ENCODE results near the gene HOXB2. TPM values are rescaled to one million over a fixed set of nuclear protein-coding genes. Genes with fewer than 3 reads are reported as not detected.
"Not testable (repeated sequence)": the region's sequence is repeated elsewhere in the genome, so short reads cannot be mapped to it uniquely, and the experiment has no call there.

The HOXB2 gene
- total RNA-seq, 1 donor from 2014 or later: 2.5 TPM

- intact Hi-C loops (cut with DNase I): no loop called here
- DNase-seq (ENCODE audit: missing footprints): no peak
- ATAC-seq: no peak
Observed at GRCh38 chr17:48528936-48529682, 15.8 kb downstream of the HOXB2 start.

GRCh38 chr17:48528153-48528935 is 16.6 kb downstream of the HOXB2 start:
- ATAC-seq: no peak
- intact Hi-C loops (cut with DNase I): no loop called here
- DNase-seq (ENCODE audit: missing footprints): no peak

GRCh38 chr17:48527547-48527932 is 17.4 kb downstream of the HOXB2 start:
- ATAC-seq: no peak
- intact Hi-C loops (cut with DNase I): no loop called here
- DNase-seq (ENCODE audit: missing footprints): no peak

- intact Hi-C loops (cut with DNase I): no loop called here
- ATAC-seq: no peak
- no peak for DNase-seq (ENCODE audit: missing footprints)
Observed at GRCh38 chr17:48526608-48527546, 18.0 kb downstream of the HOXB2 start.

- ATAC-seq (no peak), DNase-seq (ENCODE audit: missing footprints) (no peak)
- intact Hi-C loops (cut with DNase I): no loop called here
Observed at GRCh38 chr17:48523010-48523409, 21.9 kb downstream of the HOXB2 start.

GRCh38 chr17:48522031-48522653 is 22.8 kb downstream of the HOXB2 start:
- ATAC-seq: no peak
- intact Hi-C loops (cut with DNase I): no loop called here
- no peak for DNase-seq (ENCODE audit: missing footprints)

- intact Hi-C loops (cut with DNase I): no loop called here
Observed at GRCh38 chr17:48520631-48521079, 24.3 kb downstream of the HOXB2 start.

GRCh38 chr17:48519427-48519826 is 25.5 kb downstream of the HOXB2 start:
- DNase-seq (ENCODE audit: missing footprints): no peak
- ATAC-seq: no peak
- intact Hi-C loops (cut with DNase I): no loop called here

More at GRCh38 chr17:48520631-48521079, 24.3 kb downstream of the HOXB2 start:
- ATAC-seq: no peak
- DNase-seq (ENCODE audit: missing footprints): no peak

GRCh38 chr17:48517478-48517877 is 27.4 kb downstream of the HOXB2 start:
- no peak for ATAC-seq
- intact Hi-C loops (cut with DNase I): no loop called here
- no peak for DNase-seq (ENCODE audit: missing footprints)

GRCh38 chr17:48515925-48516900 is 28.7 kb downstream of the HOXB2 start:
- DNase-seq (ENCODE audit: missing footprints): no peak
- intact Hi-C loops (cut with DNase I): no loop called here

GRCh38 chr17:48514477-48514876 is 30.4 kb downstream of the HOXB2 start:
- intact Hi-C loops (cut with DNase I): no loop called here
- ATAC-seq (no peak), DNase-seq (ENCODE audit: missing footprints) (no peak)

More at GRCh38 chr17:48515925-48516900, 28.7 kb downstream of the HOXB2 start:
- ATAC-seq: no peak

- DNase-seq (ENCODE audit: missing footprints) (no peak), ATAC-seq (no peak)
- intact Hi-C loops (cut with DNase I): no loop called here
Observed at GRCh38 chr17:48513666-48514455, 31.0 kb downstream of the HOXB2 start.

GRCh38 chr17:48513097-48513496 is 31.8 kb downstream of the HOXB2 start:
- intact Hi-C loops (cut with DNase I): no loop called here
- ATAC-seq (no peak), DNase-seq (ENCODE audit: missing footprints) (no peak)

- intact Hi-C loops (cut with DNase I): no loop called here
- no peak for ATAC-seq
Observed at GRCh38 chr17:48510761-48511604, 33.9 kb downstream of the HOXB2 start.

GRCh38 chr17:48510381-48510760 is 34.5 kb downstream of the HOXB2 start:
- ATAC-seq (no peak), DNase-seq (ENCODE audit: missing footprints) (no peak)
- intact Hi-C loops (cut with DNase I): no loop called here

More at GRCh38 chr17:48510761-48511604, 33.9 kb downstream of the HOXB2 start:
- DNase-seq (ENCODE audit: missing footprints): no peak

GRCh38 chr17:48509708-48510107 is 35.2 kb downstream of the HOXB2 start:
- DNase-seq (ENCODE audit: missing footprints); ATAC-seq; intact Hi-C loops (cut with DNase I): not testable (repeated sequence)
